CD4-positive, alpha-beta T cell (primary cell): ENCODE results near the gene NOS1AP. TPM values are rescaled to one million over a fixed set of nuclear protein-coding genes. Genes with fewer than 3 reads are reported as not detected.

Experiments
- ATAC-seq: fragments of 200-7000 bp; cut with Tn5 transposase; one replicate; pipeline ENCODE4 v1.10.0; 2022; ENCODE audit warnings: mild to moderate bottlenecking; ENCODE audit not compliant: poor library complexity
- CTCF ChIA-PET: fragments of 350-600 bp; sonication (Branson Sonifier 250); formaldehyde crosslinking; loops from one replicate; lab custom pipeline; 2021; ENCODE audit warnings: antibody characterized with exemption, inconsistent platforms; lab: Charles Lee
- POLR2A ChIA-PET: fragments of 350-600 bp; sonication (Branson Sonifier 250); formaldehyde crosslinking; loops from one replicate; lab custom pipeline; 2021; ENCODE audit warnings: antibody characterized with exemption, inconsistent platforms; lab: Charles Lee
- DNase-seq, 14 experiments: peaks; one replicate each; pipeline ENCODE4 v3.0.0-alpha.2; 2013 to 2020; ENCODE audit warnings: mixed read lengths in 2 of 14
- H3K27ac ChIP-seq, 2 donors: one replicate each; pipeline versions ENCODE4 v1.5.1 to v1.7.0; 2013; ENCODE audit warnings: low read length in 2 of 2, low read depth in 1 of 2, mild to moderate bottlenecking in 1 of 2
- H3K27me3 ChIP-seq, 2 experiments: 1 replicate in 1 of 2; 2 replicates in 1 of 2; pipeline versions ENCODE4 v1.6.1 to v1.7.0; 2013; ENCODE audit warnings: low read length in 2 of 2, control low read depth in 1 of 2, mild to moderate bottlenecking in 1 of 2, moderate library complexity in 1 of 2; ENCODE audit not compliant: insufficient read depth in 2 of 2, control insufficient read depth in 1 of 2
- H3K36me3 ChIP-seq: one replicate; pipeline ENCODE4 v1.6.1; 2013; ENCODE audit warnings: low read length, control low read depth; ENCODE audit not compliant: insufficient read depth
- H3K4me1 ChIP-seq: one replicate; pipeline ENCODE4 v1.6.1; 2013; ENCODE audit warnings: low read length, control low read depth; ENCODE audit not compliant: insufficient read depth
- H3K4me3 ChIP-seq: one replicate; pipeline ENCODE4 v1.5.1; 2013; ENCODE audit warnings: mild to moderate bottlenecking, low read length, moderate library complexity
- H3K9me3 ChIP-seq, 2 experiments: 1 replicate in 1 of 2; 2 replicates in 1 of 2; pipeline versions ENCODE4 v1.6.1 to v1.7.0; 2013; ENCODE audit warnings: low read length in 2 of 2, mild to moderate bottlenecking in 2 of 2, control low read depth in 1 of 2, moderate library complexity in 1 of 2; ENCODE audit not compliant: control insufficient read depth in 1 of 2, insufficient read depth in 1 of 2
- H3K27ac Mint-ChIP-seq: one replicate; pipeline ENCODE4 v1.8.0; 2020; ENCODE audit warnings: mixed read lengths
- H3K27me3 Mint-ChIP-seq: one replicate; pipeline ENCODE4 v1.8.0; 2021; ENCODE audit warnings: mixed read lengths
- H3K36me3 Mint-ChIP-seq: one replicate; pipeline ENCODE4 v1.8.0; 2021; ENCODE audit warnings: low read depth, mixed read lengths
- H3K4me1 Mint-ChIP-seq: one replicate; pipeline ENCODE4 v1.8.0; 2021; ENCODE audit warnings: low read depth, mixed read lengths
- H3K4me3 Mint-ChIP-seq: one replicate; pipeline ENCODE4 v1.8.0; 2020; ENCODE audit warnings: mild to moderate bottlenecking, mixed read lengths
- H3K9me3 Mint-ChIP-seq: one replicate; pipeline ENCODE4 v1.8.0; 2020; ENCODE audit warnings: mixed read lengths
- intact Hi-C, 2 experiments: fragments of 100-400 bp; cut with DNase I in 1 of 2; cut with micrococcal nuclease in 1 of 2; formaldehyde crosslinking; loops; one replicate each; pipeline versions ENCODE4 v1.15.1 to v1.9.0; 2023 to 2025; cut with DNase I, micrococcal nuclease
- total RNA-seq, 174 experiments: library from RNA in 2 of 174; stranded (reverse) in 2 of 174; gene quantifications; one replicate each; pipeline ENCODE4 v1.2.3 and lab custom pipeline; 2021 to 2026
- TF ChIP-seq, protein P1 (sequence below): fragments of 200-600 bp; IDR thresholded peaks from one replicate; pipeline ENCODE4 v1.8.0; 2022; ENCODE audit warnings: antibody characterized with exemption, mild to moderate bottlenecking

NOS1AP gene
- total RNA-seq, 2 experiments from 2014 or later, result not detected

DNA sequence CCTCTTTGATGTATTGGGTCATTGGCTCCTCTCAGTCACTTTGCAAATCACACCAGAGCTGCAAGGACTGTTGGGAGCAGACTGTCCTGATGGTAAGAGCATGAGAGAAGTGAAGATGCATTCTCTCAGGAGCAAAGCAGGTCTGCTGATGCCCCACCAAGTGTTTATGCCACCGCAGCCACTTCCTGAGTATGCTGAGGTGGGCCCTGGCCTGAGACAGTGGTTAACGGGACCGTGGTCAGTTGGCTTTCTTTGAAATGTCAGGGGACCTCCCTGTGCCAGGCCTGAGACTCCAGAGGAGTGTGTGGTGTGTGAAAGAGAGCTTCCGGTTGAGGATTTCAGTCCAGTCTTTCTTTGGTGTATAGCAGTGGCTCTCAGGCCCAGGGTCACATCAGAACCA, 227.7 kb downstream of the NOS1AP start:
- Mint-ChIP-seq H3K27ac (no peak overlapping the region), H3K36me3 (no peaks in the 10 kb centered on the region), H3K4me1 (no peaks in the 10 kb centered on the region), H3K27me3 (peaks cover 45% of the 10 kb centered on the region), H3K4me3 (no peak overlapping the region), H3K9me3 (no peaks in the 10 kb centered on the region)
- ATAC-seq (no peak), DNase-seq (no peak)
- H3K36me3 ChIP-seq, result no peaks in the 10 kb centered on the region
- peaks cover 5 to 18% of the 10 kb centered on the region in 2 experiments for H3K27me3 ChIP-seq
- no peaks in the 10 kb centered on the region for H3K4me1 ChIP-seq
- CTCF ChIA-PET, result no interaction called here
- peaks cover 4 to 5% of the 10 kb centered on the region in 2 experiments for H3K9me3 ChIP-seq
- POLR2A ChIA-PET, result no interaction called here
- TF ChIP-seq, protein P1, sequence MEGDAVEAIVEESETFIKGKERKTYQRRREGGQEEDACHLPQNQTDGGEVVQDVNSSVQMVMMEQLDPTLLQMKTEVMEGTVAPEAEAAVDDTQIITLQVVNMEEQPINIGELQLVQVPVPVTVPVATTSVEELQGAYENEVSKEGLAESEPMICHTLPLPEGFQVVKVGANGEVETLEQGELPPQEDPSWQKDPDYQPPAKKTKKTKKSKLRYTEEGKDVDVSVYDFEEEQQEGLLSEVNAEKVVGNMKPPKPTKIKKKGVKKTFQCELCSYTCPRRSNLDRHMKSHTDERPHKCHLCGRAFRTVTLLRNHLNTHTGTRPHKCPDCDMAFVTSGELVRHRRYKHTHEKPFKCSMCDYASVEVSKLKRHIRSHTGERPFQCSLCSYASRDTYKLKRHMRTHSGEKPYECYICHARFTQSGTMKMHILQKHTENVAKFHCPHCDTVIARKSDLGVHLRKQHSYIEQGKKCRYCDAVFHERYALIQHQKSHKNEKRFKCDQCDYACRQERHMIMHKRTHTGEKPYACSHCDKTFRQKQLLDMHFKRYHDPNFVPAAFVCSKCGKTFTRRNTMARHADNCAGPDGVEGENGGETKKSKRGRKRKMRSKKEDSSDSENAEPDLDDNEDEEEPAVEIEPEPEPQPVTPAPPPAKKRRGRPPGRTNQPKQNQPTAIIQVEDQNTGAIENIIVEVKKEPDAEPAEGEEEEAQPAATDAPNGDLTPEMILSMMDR, result no peak
- intact Hi-C loops, result no loop called here
- H3K27ac ChIP-seq, result no peak overlapping the region
- no peak overlapping the region for H3K4me3 ChIP-seq

DNA sequence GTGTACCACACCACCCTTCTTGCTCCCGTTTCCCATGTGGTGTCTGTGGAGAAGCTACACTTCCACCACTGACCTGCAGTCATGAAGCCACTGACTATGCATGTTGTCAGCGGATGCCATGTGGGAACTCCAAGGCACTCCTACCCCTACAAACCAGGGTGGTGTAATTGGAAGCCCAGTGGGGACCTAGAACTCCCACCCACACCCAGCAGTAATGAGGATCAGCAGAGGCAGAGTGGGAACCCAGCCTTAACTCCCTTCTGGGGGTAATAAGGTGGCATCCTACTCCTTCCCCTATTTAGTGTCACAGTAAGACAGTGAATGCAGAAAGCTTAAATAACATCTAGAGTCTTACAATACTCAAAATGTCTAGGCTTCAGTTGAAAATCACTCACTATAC, 228.8 kb downstream of the NOS1AP start:
- DNase-seq, result no peak
- Mint-ChIP-seq H3K4me1 (no peaks in the 10 kb centered on the region), H3K36me3 (no peaks in the 10 kb centered on the region), H3K9me3 (no peaks in the 10 kb centered on the region), H3K27me3 (peaks cover 42% of the 10 kb centered on the region), H3K27ac (no peak overlapping the region), H3K4me3 (no peak overlapping the region)
- no peak overlapping the region for H3K27ac ChIP-seq
- H3K4me1 ChIP-seq, result no peaks in the 10 kb centered on the region
- no peak overlapping the region for H3K4me3 ChIP-seq
- ChIA-PET CTCF (no interaction called here), POLR2A (no interaction called here)
- H3K9me3 ChIP-seq, result peaks cover 4 to 5% of the 10 kb centered on the region in 2 experiments
- peaks cover 5 to 18% of the 10 kb centered on the region in 2 experiments for H3K27me3 ChIP-seq
- intact Hi-C loops, result no loop called here
- ATAC-seq, result no peak
- TF ChIP-seq, protein P1, result no peak
- no peaks in the 10 kb centered on the region for H3K36me3 ChIP-seq

DNA sequence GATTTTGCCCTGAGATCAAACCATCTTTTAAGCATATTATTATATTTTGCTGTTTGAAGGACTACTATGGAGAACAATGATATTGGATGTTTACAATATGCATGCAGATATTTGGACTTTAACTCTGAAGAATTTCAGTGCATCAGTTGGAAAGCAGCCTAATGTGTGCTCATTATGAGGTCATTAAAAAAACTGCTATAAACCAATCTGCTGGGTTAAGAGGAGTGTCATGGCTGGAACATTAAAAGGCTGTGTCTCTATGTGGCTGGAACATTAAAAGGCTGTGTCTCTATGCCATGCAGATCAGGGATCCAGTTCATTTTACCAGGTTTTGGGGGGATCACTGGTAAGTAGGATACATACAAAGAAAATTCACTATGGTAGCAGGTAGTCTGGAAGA, 229.5 kb downstream of the NOS1AP start:
- no peaks in the 10 kb centered on the region for H3K9me3 Mint-ChIP-seq
- no peaks in the 10 kb centered on the region for H3K4me1 Mint-ChIP-seq
- H3K27me3 ChIP-seq, result peaks cover 5 to 18% of the 10 kb centered on the region in 2 experiments
- no peak overlapping the region for H3K4me3 ChIP-seq
- no peak overlapping the region for H3K4me3 Mint-ChIP-seq
- POLR2A ChIA-PET, result no interaction called here
- no peak overlapping the region for H3K27ac Mint-ChIP-seq
- no peaks in the 10 kb centered on the region for H3K4me1 ChIP-seq
- H3K9me3 ChIP-seq, result peaks cover 4 to 5% of the 10 kb centered on the region in 2 experiments
- CTCF ChIA-PET, result no interaction called here
- TF ChIP-seq, protein P1, result no peak
- no peaks in the 10 kb centered on the region for H3K36me3 ChIP-seq
- DNase-seq (no peak), ATAC-seq (no peak)
- H3K36me3 Mint-ChIP-seq, result no peaks in the 10 kb centered on the region
- no peak overlapping the region for H3K27ac ChIP-seq
- peaks cover 43% of the 10 kb centered on the region for H3K27me3 Mint-ChIP-seq
- intact Hi-C loops, result no loop called here
